Measurements from ENCODE around the gene KIR2DL1.
"Not testable (repeated sequence)": the region's sequence is repeated elsewhere in the genome, so short reads cannot be mapped to it uniquely, and the experiment has no call there.

KIR2DL1 gene

GRCh38 chr19:54817670-54818536 is 48.3 kb downstream of the KIR2DL1 start:
- Histone ChIP-seq H3F3A (ENCODE audit: control insufficient read depth, insufficient read depth) (no peaks in the 10 kb centered on the region), H4K20me1 (ENCODE audit: control insufficient read depth, insufficient read depth, low read depth, low read length) (no peaks in the 10 kb centered on the region), H3K4me3 (ENCODE audit: low read length) (no peak overlapping the region), H3K27ac (ENCODE audit: low read depth, low read length) (no peak overlapping the region), H3K9me3 (ENCODE audit: control insufficient read depth, insufficient read depth, low read length) (no peaks in the 10 kb centered on the region), H3K4me1 (ENCODE audit: control insufficient read depth, low read length) (no peaks in the 10 kb centered on the region), H3K79me2 (ENCODE audit: control insufficient read depth, low read length) (no peaks in the 10 kb centered on the region), H3K9me2 (replicated peaks; ENCODE audit: control insufficient read depth, low read length) (no peaks in the 10 kb centered on the region), H3K4me2 (ENCODE audit: low read length) (no peak overlapping the region), H3K36me3 (ENCODE audit: control insufficient read depth, low read length) (no peaks in the 10 kb centered on the region), H3K27me3 (ENCODE audit: control insufficient read depth, low read length) (0 out of 2 replicates have a peak, but pooled peaks cover 2% of the 10 kb centered on the region)
- TF ChIP-seq EZH2phosphoT487 (IDR thresholded peaks at IDR 0.05; ENCODE audit: borderline replicate concordance, low read length) (no peak), CTCF (IDR thresholded peaks at IDR 0.05; ENCODE audit: low read depth, low read length, poor library complexity, severe bottlenecking) (no peak)

GRCh38 chr19:54824416-54824815 is 54.8 kb downstream of the KIR2DL1 start:
- H3K4me2 ChIP-seq (ENCODE audit: low read length); H3K4me1 ChIP-seq (ENCODE audit: control insufficient read depth, low read length); H3F3A ChIP-seq (ENCODE audit: control insufficient read depth, insufficient read depth); H3K79me2 ChIP-seq (ENCODE audit: control insufficient read depth, low read length); H3K9me3 ChIP-seq (ENCODE audit: control insufficient read depth, insufficient read depth, low read length); H3K9me2 ChIP-seq (replicated peaks; ENCODE audit: control insufficient read depth, low read length); H3K27ac ChIP-seq (ENCODE audit: low read depth, low read length); H4K20me1 ChIP-seq (ENCODE audit: control insufficient read depth, insufficient read depth, low read depth, low read length); H3K27me3 ChIP-seq (ENCODE audit: control insufficient read depth, low read length); H3K36me3 ChIP-seq (ENCODE audit: control insufficient read depth, low read length); H3K4me3 ChIP-seq (ENCODE audit: low read length): not testable (repeated sequence)

GRCh38 chr19:54825326-54825725 is 55.7 kb downstream of the KIR2DL1 start:
- H3F3A ChIP-seq (ENCODE audit: control insufficient read depth, insufficient read depth); H3K4me1 ChIP-seq (ENCODE audit: control insufficient read depth, low read length); H4K20me1 ChIP-seq (ENCODE audit: control insufficient read depth, insufficient read depth, low read depth, low read length); H3K9me2 ChIP-seq (replicated peaks; ENCODE audit: control insufficient read depth, low read length); H3K4me3 ChIP-seq (ENCODE audit: low read length); H3K27ac ChIP-seq (ENCODE audit: low read depth, low read length); H3K9me3 ChIP-seq (ENCODE audit: control insufficient read depth, insufficient read depth, low read length); H3K36me3 ChIP-seq (ENCODE audit: control insufficient read depth, low read length); H3K27me3 ChIP-seq (ENCODE audit: control insufficient read depth, low read length); H3K4me2 ChIP-seq (ENCODE audit: low read length); H3K79me2 ChIP-seq (ENCODE audit: control insufficient read depth, low read length): not testable (repeated sequence)

- not testable (repeated sequence) for H3F3A ChIP-seq (ENCODE audit: control insufficient read depth, insufficient read depth); H3K4me1 ChIP-seq (ENCODE audit: control insufficient read depth, low read length); H3K4me2 ChIP-seq (ENCODE audit: low read length); H3K9me3 ChIP-seq (ENCODE audit: control insufficient read depth, insufficient read depth, low read length); H3K79me2 ChIP-seq (ENCODE audit: control insufficient read depth, low read length); H3K4me3 ChIP-seq (ENCODE audit: low read length); H4K20me1 ChIP-seq (ENCODE audit: control insufficient read depth, insufficient read depth, low read depth, low read length); H3K27me3 ChIP-seq (ENCODE audit: control insufficient read depth, low read length); H3K27ac ChIP-seq (ENCODE audit: low read depth, low read length); H3K36me3 ChIP-seq (ENCODE audit: control insufficient read depth, low read length); H3K9me2 ChIP-seq (replicated peaks; ENCODE audit: control insufficient read depth, low read length)
Observed at GRCh38 chr19:54828064-54828463, 58.5 kb downstream of the KIR2DL1 start.

- H3K27me3 ChIP-seq (ENCODE audit: control insufficient read depth, low read length); H3K27ac ChIP-seq (ENCODE audit: low read depth, low read length); H3K4me1 ChIP-seq (ENCODE audit: control insufficient read depth, low read length); H3K36me3 ChIP-seq (ENCODE audit: control insufficient read depth, low read length); H3K9me2 ChIP-seq (replicated peaks; ENCODE audit: control insufficient read depth, low read length); H4K20me1 ChIP-seq (ENCODE audit: control insufficient read depth, insufficient read depth, low read depth, low read length); H3K9me3 ChIP-seq (ENCODE audit: control insufficient read depth, insufficient read depth, low read length); H3K79me2 ChIP-seq (ENCODE audit: control insufficient read depth, low read length); H3F3A ChIP-seq (ENCODE audit: control insufficient read depth, insufficient read depth); H3K4me2 ChIP-seq (ENCODE audit: low read length); H3K4me3 ChIP-seq (ENCODE audit: low read length): not testable (repeated sequence)
Observed at GRCh38 chr19:54832496-54832895, 62.9 kb downstream of the KIR2DL1 start, which contains the start of gene KIR2DS4. KIR2DS4 (plus strand) TSS chr19:54832676.

Measured in DOHH2 (cell line).